Superior temporal gyrus (tissue), 1 donor: Measurements from ENCODE around the gene PSIP1.
A peak's percentile ranks its signal among the peaks of the same experiment; 100 is the strongest.
"Not testable (repeated sequence)": the region's sequence is repeated elsewhere in the genome, so short reads cannot be mapped to it uniquely, and the experiment has no call there.

ENCODE experiments used
- DNase-seq: peaks from one replicate; pipeline ENCODE4 v3.0.0-alpha.2; 2016; ENCODE audit errors: extremely low spot score

The PSIP1 gene

DNA sequence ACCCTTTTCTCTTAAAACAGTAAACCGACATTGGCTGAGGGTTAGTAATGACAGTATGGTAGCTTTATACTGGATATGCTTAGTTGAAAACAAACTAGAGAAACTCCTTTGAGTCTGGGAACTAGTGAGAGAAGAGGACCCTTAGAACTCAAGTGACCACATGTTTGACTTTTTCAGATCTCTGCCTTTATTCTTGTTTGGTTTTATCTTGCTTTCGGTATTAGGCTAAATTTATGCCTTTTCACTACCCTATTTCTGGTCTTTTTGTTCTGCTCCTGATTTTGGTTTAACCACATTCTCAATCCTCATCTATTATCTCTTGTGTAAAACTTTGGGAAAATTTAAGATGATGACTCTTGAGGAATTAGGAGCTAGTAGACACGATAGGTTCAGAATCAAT, 77.1 kb downstream of the PSIP1 start:
- DNase-seq: no peak

DNA sequence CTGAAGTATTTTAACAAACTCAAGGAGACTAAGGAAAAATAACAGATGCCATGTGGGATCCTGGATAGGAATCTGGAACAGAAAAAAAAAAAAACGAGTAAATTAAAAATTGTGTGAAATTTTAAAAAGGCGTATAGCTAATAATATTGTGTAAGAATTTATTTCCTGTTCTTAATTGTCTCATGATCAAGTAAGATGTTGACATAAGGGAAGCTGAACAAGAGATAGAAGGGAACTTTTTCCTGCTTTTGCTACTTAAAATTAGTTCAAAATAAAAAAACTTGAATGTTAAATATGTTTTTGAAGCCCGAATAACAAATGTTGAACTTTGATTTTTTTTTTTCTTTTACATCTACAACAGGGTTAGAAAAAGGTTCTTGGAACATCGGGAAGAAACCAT, 77.6 kb downstream of the PSIP1 start:
- DNase-seq: no peak

DNA sequence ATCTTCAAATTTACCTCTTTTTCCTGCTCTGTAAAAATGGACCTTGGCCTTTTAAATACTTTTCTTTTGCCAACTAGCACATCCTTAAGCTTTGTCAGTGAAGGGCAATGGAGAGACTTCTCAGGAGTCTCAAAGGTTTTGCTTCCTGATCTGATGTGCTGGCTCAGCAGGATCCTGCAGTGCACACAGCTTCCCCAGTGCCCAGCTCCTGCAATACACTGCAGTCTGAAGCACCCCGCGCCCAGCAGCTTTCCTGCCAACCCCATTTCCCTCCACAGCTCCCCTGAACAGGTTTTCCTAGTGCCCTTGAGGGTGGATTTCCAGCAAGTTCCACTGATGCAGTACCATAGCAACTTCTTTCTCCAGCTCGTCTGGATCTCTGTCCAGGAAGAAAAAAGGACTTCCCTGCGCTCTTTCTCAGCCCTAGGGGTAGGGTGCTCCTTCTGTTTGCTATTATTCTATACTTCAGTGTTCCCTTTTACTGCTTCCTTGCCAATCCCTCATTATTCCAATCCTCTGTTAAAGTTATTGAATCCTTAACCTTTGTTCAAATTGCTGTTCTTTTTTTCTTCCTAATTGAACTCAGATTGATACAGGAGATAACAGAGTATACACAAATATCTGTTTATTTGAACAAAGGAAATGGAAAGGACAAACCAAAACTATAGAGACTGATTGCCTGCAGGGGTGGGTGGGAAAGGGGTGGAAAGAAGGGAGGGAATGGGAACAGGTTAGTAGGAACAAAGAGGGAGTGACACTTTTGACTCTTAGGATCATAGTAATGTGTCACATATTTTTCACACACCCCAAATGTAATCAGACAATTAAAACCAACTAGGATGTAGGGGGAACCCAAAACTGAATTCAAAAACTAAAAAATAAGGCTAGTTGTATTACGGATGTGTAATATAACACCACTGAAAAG, 79.6 kb downstream of the PSIP1 start:
- no peak for DNase-seq

DNA sequence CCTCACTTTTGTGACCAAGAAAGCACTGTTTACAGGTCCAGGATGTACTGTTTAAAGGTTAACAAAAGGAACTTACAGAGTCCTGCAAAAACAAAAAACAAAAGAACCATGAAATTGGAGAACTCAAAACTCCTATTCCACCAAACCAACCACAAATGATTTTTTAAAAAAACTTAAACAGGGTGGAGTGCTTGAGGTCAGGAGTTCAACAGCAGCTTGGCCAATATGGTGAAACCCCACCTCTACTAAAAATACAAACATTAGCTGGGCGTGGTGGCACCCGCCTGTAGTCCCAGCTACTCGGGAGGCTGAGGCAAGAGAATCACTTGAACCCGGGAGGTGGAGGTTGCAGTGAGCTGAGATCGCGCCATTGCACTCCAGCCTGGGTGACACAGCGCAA, 83.1 kb downstream of the PSIP1 start:
- not testable (repeated sequence) for DNase-seq

DNA sequence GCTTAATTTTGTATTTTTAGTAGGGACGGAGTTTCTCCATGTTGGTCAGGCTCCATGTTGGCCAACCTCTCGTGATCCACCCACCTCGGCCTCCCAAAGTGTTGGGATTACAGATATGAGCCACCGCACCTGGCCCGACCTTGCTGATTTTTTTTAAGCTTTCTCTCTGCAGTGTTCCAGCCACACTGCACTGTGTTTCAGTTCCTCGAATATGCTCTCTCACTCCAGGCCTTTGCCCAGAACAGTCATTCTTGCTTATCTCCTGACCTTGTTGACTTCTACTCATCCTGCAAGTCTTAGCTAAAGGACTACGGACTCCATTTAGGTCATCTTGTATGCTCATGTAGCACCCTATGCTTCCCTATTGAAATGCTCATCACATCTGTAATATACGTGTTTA, 84.8 kb downstream of the PSIP1 start:
- DNase-seq: no peak

DNA sequence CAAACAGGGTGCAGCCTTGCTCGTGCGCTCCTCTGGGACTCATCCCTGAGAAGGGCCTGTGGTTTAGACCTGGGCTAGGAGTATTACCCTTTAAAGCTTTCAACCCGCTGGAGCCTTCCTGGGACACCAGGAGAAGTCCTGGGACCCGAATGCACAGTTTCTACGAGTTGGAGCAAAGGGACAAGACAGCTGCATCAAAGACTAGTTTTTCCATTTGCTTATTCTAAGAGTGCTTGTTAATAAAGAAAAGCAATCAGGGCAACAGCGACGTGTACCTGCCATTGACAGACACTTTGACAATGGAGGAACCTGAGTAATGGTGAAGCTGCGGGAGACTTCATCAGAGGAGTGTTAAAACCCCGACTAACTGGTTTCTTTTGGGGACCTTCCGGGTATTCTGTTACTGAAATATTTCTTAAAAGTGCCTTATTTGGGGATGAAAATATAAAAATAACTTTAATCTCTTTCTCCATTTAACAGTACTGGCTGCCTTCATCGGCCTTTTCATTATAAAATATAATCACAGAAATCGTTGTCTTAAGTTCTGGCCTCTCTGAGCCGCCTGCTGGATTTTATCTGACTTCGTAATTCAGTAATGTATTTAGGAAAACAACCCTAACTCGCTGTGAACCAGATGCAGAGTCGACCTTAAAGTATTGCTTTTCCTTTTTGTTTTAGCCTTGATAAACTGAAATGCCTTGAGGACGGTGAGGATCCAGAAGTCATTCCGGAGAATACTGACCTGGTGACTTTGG, 87.4 kb downstream of the PSIP1 start:
- no peak for DNase-seq

DNA sequence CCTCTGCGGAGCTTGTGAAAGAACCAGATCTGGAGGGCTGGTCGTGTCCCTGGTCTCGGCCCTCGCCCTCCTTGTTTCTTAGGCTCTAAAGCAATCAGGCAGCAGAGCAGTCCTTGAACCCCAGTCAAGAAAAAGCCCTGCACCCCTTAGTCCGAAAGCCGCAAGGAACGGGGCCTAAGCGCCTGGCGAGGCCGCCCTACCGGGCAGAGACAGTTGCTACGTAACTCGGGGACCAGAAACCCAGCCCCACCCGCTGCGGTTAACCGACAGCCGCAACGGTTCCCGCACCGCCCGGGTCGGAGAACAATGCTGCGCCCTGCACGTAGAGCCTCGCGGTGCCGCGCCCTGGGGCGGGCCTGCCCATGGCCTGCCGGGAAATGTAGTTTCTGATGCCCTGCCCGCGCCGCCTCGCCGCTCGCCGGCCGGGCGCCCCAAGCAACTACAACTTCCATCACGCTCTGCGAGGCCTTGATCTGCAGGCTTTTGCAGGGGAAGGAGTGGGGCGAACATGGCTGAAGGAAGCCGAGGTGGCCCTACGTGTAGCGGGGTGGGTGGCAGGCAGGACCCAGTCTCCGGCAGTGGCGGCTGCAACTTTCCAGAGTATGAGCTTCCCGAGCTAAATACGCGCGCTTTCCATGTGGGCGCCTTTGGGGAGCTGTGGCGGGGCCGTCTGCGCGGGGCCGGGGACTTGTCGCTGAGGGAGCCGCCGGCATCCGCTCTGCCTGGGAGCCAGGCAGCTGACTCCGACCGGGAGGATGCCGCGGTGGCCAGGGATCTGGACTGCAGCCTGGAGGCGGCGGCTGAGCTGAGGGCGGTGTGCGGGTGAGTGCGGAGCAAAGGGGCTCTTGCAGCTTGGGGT, 88.2 kb downstream of the PSIP1 start, which contains the start of gene SNAPC3:
SNAPC3 (plus strand) TSS at position 505 of the 859 bp plus-strand sequence; CDS start at position 509, 4 bp downstream.
- DNase-seq: peak; percentile 96

DNA sequence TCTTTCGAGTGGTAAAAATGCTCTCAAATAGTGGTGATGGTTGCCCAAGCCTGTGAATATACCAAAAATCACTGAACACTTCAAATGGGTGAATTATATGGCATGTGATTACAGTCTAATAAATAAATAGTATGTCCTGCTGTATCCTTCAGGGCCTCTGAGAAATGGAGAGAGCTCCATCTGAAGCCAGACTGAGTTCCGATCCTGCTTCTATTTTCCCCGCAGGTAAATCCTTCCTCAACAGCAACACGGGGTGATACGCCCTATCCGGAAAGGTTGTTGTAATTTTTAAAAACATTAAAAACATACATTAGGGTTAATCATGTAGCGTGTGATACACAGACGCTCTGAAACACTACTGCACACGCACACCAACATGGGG, 88.8 kb downstream of the PSIP1 start:
- peak; percentile 36 for DNase-seq

DNA sequence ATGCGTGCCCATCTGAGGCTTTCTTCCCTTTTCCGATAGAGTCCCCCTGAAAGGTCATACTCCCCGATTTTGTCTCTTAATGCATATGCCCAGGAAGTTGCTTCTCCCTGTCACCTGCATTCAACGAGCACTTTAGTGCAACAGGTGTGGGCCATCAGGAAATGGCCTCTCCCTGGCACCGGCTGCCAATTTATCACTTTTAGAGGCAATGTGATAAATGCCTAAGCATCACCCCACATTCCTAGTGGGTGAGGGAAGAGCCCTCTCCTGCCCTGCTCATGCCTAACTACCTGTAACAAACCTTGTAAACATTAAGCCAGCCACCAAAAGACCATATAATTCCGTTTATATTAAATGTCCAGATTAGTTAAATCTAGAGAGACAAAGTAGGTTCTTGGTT, 89.2 kb downstream of the PSIP1 start:
- no peak for DNase-seq

DNA sequence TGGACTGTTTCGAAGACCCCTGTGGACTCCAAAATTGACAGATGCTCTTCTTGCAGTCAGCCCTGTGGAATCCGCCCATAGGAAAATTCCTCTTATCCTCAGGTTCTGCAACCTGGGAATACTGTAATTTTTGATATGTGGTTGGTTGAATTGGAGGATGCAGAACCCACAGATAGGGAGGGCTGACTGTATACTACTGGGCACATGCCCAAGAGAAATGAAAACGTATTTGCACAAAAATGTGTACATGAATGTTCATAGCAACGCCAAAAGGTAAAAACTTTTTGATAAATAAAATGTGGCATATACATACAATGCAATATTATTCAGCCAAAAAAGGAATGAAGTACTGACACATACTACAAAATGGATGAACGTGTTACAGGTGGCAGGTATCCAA, 90.0 kb downstream of the PSIP1 start:
- DNase-seq: no peak

DNA sequence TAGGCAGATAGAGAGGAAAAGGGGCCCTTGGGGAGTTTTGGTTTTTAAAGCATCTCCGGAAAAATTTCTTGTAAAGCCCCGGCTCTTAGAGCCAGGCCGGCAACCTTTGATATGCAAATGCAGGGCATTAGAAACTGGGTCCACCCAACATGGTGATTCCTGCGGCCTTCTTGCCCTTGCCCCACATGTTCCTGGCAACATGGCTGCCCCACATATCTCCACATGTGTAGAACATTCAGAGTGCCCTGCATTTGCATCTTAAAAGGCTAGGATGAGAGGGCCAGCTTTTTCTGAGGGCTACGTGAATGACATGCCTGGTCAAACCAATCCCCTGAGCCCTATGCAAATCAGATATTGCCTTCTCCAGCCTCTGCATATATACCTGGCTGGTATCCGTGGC, 93.1 kb downstream of the PSIP1 start:
- no peak for DNase-seq

DNA sequence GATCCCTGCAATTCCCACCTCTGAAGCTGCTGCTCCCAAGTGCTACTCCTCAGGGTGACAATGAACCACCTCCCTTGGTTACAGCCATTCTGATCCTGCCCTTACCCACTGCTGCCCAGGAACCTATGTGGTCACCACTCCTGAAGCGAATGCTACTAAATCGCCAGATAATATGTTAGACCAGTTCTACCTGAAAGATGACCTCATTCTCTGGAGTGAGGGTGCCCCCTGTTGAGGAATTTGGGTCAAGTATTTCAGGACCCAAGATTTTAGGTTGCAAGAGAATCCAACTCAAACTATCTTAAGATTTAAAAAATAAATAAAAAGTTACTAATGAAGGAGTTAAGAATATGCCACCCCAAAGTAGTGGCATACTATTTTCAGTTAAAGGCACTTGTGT, 93.9 kb downstream of the PSIP1 start:
- DNase-seq: peak; percentile 32
